Measurements from ENCODE around the gene PEPD.

The PEPD gene

GRCh38 chr19:33344573-33344925 lies 177.0 kb downstream of the PEPD start:
- no peak for DNase-seq

- DNase-seq = no peak
Observed at GRCh38 chr19:33343859-33344572, 177.6 kb downstream of the PEPD start.

GRCh38 chr19:33343301-33343700 lies 178.3 kb downstream of the PEPD start:
- no peak for DNase-seq

GRCh38 chr19:33340991-33341390 lies 180.6 kb downstream of the PEPD start:
- no peak for DNase-seq

- no peak for DNase-seq
Observed at GRCh38 chr19:33339016-33339984, 182.3 kb downstream of the PEPD start.

Measured in CD4-positive, alpha-beta T cell treated with Interleukin-17A for 1 hour (primary cell).